K562 (cell line): ENCODE data around the gene ARHGAP8. TPM values are rescaled to one million over a fixed set of nuclear protein-coding genes. Genes with fewer than 3 reads are reported as not detected.

Source experiments
- ATAC-seq: fragments of 200-7000 bp; cut with Tn5 transposase; 3 replicates; pipeline ENCODE4 v1.9.1; 2020; ENCODE audit warnings: moderate library complexity
- BruUV-seq: library from RNA; stranded (reverse); fragments of 400-500 nt; replicated peaks from 2 replicates; lab custom pipeline; 2021; lab: Mats Ljungman, UMichigan
- CTCF ChIA-PET: fragments of 300-600 bp; formaldehyde crosslinking; extraction: SDS; loops from one replicate; lab custom pipeline; 2021; ENCODE audit warnings: low intra/inter-chr PET ratio; lab: Yijun Ruan, JAX
- POLR2A ChIA-PET: fragments of 300-600, 350-650 bp; sonication (Branson Sonifier 250); formaldehyde crosslinking; extraction: SDS; loops from one replicate; lab custom pipeline; 2021; ENCODE audit warnings: antibody characterized with exemption, inconsistent platforms; lab: Yijun Ruan, JAX
- DNase-seq, 4 experiments: peaks; one replicate each; pipeline versions ENCODE4 v3.0.0 to v3.0.0-alpha.2; 2011 to 2018; ENCODE audit warnings: low spot score in 3 of 4, mixed read lengths in 3 of 4; ENCODE audit errors: extremely low read depth in 1 of 4
- FAIRE-seq: peaks from 2 replicates; lab custom pipeline; 2011; peaks lifted over from hg19 to GRCh38; lab: Jason Lieb, UNC
- H2AFZ ChIP-seq: 2 replicates; pipeline ENCODE4 v1.6.0; 2011; ENCODE audit warnings: low read depth, low read length, control low read depth, inconsistent platforms
- H3K27ac ChIP-seq: fragments of 200-600 bp; 3 replicates; pipeline ENCODE4 v1.8.0; 2011; ENCODE audit warnings: low read depth, mild to moderate bottlenecking, control low read depth, inconsistent platforms, low read length, moderate library complexity, mixed read lengths; ENCODE audit errors: extremely low read depth
- H3K27me3 ChIP-seq, 2 experiments: fragments of 300-600 bp in 1 of 2; 2 replicates in 1 of 2; 3 replicates in 1 of 2; pipeline versions ENCODE4 v1.6.0 to v1.8.0; 2011; ENCODE audit warnings: inconsistent platforms in 2 of 2, low read length in 2 of 2, mild to moderate bottlenecking in 1 of 2, mixed read lengths in 1 of 2, moderate library complexity in 1 of 2; ENCODE audit not compliant: control insufficient read depth in 2 of 2, insufficient read depth in 2 of 2
- H3K36me3 ChIP-seq: fragments of 300-600 bp; 3 replicates; pipeline ENCODE4 v1.8.0; 2011; ENCODE audit warnings: mild to moderate bottlenecking, low read length, inconsistent platforms; ENCODE audit not compliant: control insufficient read depth, insufficient read depth
- H3K4me1 ChIP-seq, 2 experiments: fragments of 200-600 bp in 1 of 2; replicated peaks in 1 of 2; 2 replicates in 1 of 2; 3 replicates in 1 of 2; pipeline versions ENCODE4 v1.5.1 to v1.8.0; 2011; ENCODE audit warnings: inconsistent platforms in 2 of 2, low read length in 2 of 2, mild to moderate bottlenecking in 1 of 2, mixed read lengths in 1 of 2, moderate library complexity in 1 of 2; ENCODE audit not compliant: control insufficient read depth in 2 of 2, insufficient read depth in 2 of 2
- H3K4me2 ChIP-seq: 2 replicates; pipeline ENCODE4 v1.6.1; 2011; ENCODE audit warnings: low read length, control low read depth, inconsistent platforms, mixed read lengths; ENCODE audit not compliant: insufficient read depth
- H3K4me3 ChIP-seq: fragments of 200-600 bp; sonication (generic), shearing (Covaris generic); 2 replicates; pipeline ENCODE4 v1.5.1; 2016; ENCODE audit warnings: control low read depth, inconsistent platforms
- H3K79me2 ChIP-seq: fragments of 200-600 bp; 3 replicates; pipeline ENCODE4 v1.8.0; 2011; ENCODE audit warnings: low read length, inconsistent platforms; ENCODE audit not compliant: control insufficient read depth, insufficient read depth
- H3K9ac ChIP-seq, 2 experiments: 2 replicates each; pipeline versions ENCODE4 v1.6.0 to v1.6.1; 2011; ENCODE audit warnings: low read depth in 2 of 2, low read length in 2 of 2, control low read depth in 1 of 2, inconsistent platforms in 1 of 2, mild to moderate bottlenecking in 1 of 2, mixed read lengths in 1 of 2; ENCODE audit not compliant: insufficient read depth in 1 of 2
- H3K9me1 ChIP-seq: one replicate; pipeline ENCODE4 v1.6.0; 2011; ENCODE audit warnings: inconsistent platforms, mild to moderate bottlenecking, low read length, moderate library complexity; ENCODE audit not compliant: control insufficient read depth, insufficient read depth
- H3K9me3 ChIP-seq: replicated peaks from 2 replicates; pipeline ENCODE4 v1.5.1; 2011; ENCODE audit warnings: low read depth, low read length, inconsistent platforms; ENCODE audit not compliant: control insufficient read depth, insufficient read depth
- H4K20me1 ChIP-seq: replicated peaks from 2 replicates; pipeline ENCODE4 v1.6.1; 2011; ENCODE audit warnings: low read length, inconsistent platforms, mixed read lengths; ENCODE audit not compliant: control insufficient read depth, insufficient read depth
- BRF1 ChIP-seq: IDR thresholded peaks from 3 replicates; pipeline ENCODE4 v1.6.1; 2011; ENCODE audit warnings: borderline replicate concordance, mild to moderate bottlenecking; ENCODE audit not compliant: insufficient read length; ENCODE audit errors: extremely low read depth
- CEBPZ ChIP-seq: fragments of 150-350 bp; IDR thresholded peaks from 2 replicates; pipeline ENCODE4 v1.6.1; 2014; ENCODE audit warnings: low read depth, mild to moderate bottlenecking, low read length, borderline replicate concordance
- CREB5 ChIP-seq: fragments of 250-450 bp; sonication (Bioruptor Pico); IDR thresholded peaks from 2 replicates; pipeline ENCODE4 v1.5.0; 2020; ENCODE audit warnings: mild to moderate bottlenecking
- E2F3 ChIP-seq: fragments of 250-450 bp; sonication (Bioruptor Pico); IDR thresholded peaks from 2 replicates; pipeline ENCODE4 v1.4.0; 2020; ENCODE audit warnings: mild to moderate bottlenecking
- ETS1 ChIP-seq: conservative IDR thresholded peaks from 2 replicates; pipeline ENCODE4 v1.6.1; 2011; ENCODE audit warnings: low read depth, mild to moderate bottlenecking, low read length; ENCODE audit not compliant: control insufficient read depth
- HIVEP1 ChIP-seq: fragments of 250-450 bp; sonication (Bioruptor Pico); IDR thresholded peaks from 2 replicates; pipeline ENCODE4 v1.4.0; 2020; ENCODE audit warnings: mild to moderate bottlenecking
- IRF9 ChIP-seq: fragments of 450-650 bp; IDR thresholded peaks from 2 replicates; pipeline ENCODE4 v1.6.1; 2016; ENCODE audit warnings: missing biosample characterization, missing genetic modification characterization
- PHF21A ChIP-seq: fragments of 450-650 bp; IDR thresholded peaks from 2 replicates; pipeline ENCODE4 v1.6.1; 2017; ENCODE audit warnings: low read depth, borderline replicate concordance
- PREB ChIP-seq: sonication (generic); formaldehyde crosslinking; IDR thresholded peaks from 2 replicates; pipeline ENCODE4 v1.8.1; 2023; ENCODE audit warnings: mild to moderate bottlenecking, missing genetic modification reagents
- RBM15 ChIP-seq: fragments of 200-400 bp; formaldehyde crosslinking; IDR thresholded peaks from 2 replicates; pipeline ENCODE4 v1.6.1; 2018; ENCODE audit warnings: mild to moderate bottlenecking, low read length, moderate library complexity; ENCODE audit not compliant: insufficient read depth
- SOX6 ChIP-seq: fragments of 450-650 bp; IDR thresholded peaks from 2 replicates; pipeline ENCODE4 v1.6.1; 2014; ENCODE audit warnings: mild to moderate bottlenecking
- ZBTB1 ChIP-seq: sonication (generic); formaldehyde crosslinking; IDR thresholded peaks from 2 replicates; pipeline ENCODE4 v1.8.1; 2023; ENCODE audit warnings: missing genetic modification reagents, low read depth, mild to moderate bottlenecking, borderline replicate concordance
- ZNF232 ChIP-seq: sonication (generic); formaldehyde crosslinking; IDR thresholded peaks from 2 replicates; pipeline ENCODE4 v1.8.0; 2022; ENCODE audit warnings: mild to moderate bottlenecking, missing genetic modification reagents
- ZNF707 ChIP-seq: fragments of 250-450 bp; sonication (Bioruptor Pico); conservative IDR thresholded peaks from 2 replicates; pipeline ENCODE4 v1.8.0; 2022; ENCODE audit warnings: inconsistent platforms, mild to moderate bottlenecking, moderate library complexity
- WGBS: fragments of 100-300 bp; shearing (Covaris generic); methylation state at CpG from one replicate; pipeline ENCODE4 v1.1.6; 2016; ENCODE audit warnings: low coverage, mixed read lengths; ENCODE audit not compliant: insufficient coverage; ENCODE audit errors: missing lambda C conversion rate; 5-methylcytosine and 5-hydroxymethylcytosine counted together
- in situ Hi-C: fragments of 300-500 bp; cut with MboI; formaldehyde crosslinking; loops from 4 replicates; pipeline ENCODE4 v1.15.0; 2018; ENCODE audit warnings: inconsistent platforms, mixed read lengths
- intact Hi-C: fragments of 100-400 bp; cut with micrococcal nuclease; formaldehyde crosslinking; loops from 2 replicates; pipeline ENCODE4 v1.14.2; 2022
- polyA plus RNA-seq, 8 experiments: library from polyadenylated mRNA; depleted of rRNA in 4 of 8; stranded (reverse) in 5 of 8; unstranded in 3 of 8; fragments of >200 nt; fragmentation: Nextera tagmentation in 2 of 8; fragmentation: Illumina TruSeq in 1 of 8; extraction: Ambion mirVana in 2 of 8; extraction: Trizol in 1 of 8; gene quantifications; 2 replicates each; pipeline versions ENCODE4 v1.2.1 to v1.2.3, GENCODE V29; 2011 to 2014; ENCODE audit warnings: inconsistent platforms in 1 of 8, missing spikeins in 1 of 8
- total RNA-seq, 7 experiments: library from RNA; depleted of rRNA in 6 of 7; stranded (reverse); fragments of >200 nt in 6 of 7; fragmentation: Illumina TruSeq in 2 of 7; extraction: Trizol in 2 of 7; gene quantifications; 2 replicates each; pipeline versions ENCODE4 v1.2.1 to v1.2.3, GENCODE V29; 2011 to 2021; ENCODE audit warnings: low replicate concordance in 1 of 7

ARHGAP8 gene
- total and polyA plus RNA-seq, 9 of the 15 experiments (the other 6 are each of a cell fraction or from before 2014, with no cell fraction given), result 0.15 to 2.2 (median 0.62) TPM

- DNase-seq (no peak), ATAC-seq (no peak), FAIRE-seq (no peak)
- Histone ChIP-seq H3K9me1 (no peaks in the 10 kb centered on the region), H3K4me3 (no peak overlapping the region), H3K4me1 (no peaks in the 10 kb centered on the region), H3K79me2 (no peaks in the 10 kb centered on the region), H3K9ac (no peak overlapping the region), H3K9me3 (no peaks in the 10 kb centered on the region), H3K4me2 (no peak overlapping the region), H3K27ac (no peak overlapping the region), H2AFZ (no peak overlapping the region), H3K27me3 (peaks cover 2 to 18% of the 10 kb centered on the region in 2 experiments; a peak in 2 of 5 replicates), H4K20me1 (0 out of 2 replicates have a peak, but pooled peaks cover 4% of the 10 kb centered on the region), H3K36me3 (no peaks in the 10 kb centered on the region)
- intact Hi-C loops (no loop called here), in situ Hi-C loops (no loop called here)
- ChIA-PET CTCF (no interaction called here), POLR2A (interaction anchor here (0.5 to 1.0 kb wide), 2 partner anchors 13 to 96 kb away, joined by 3 read pairs; no protein-coding TSS in a partner anchor)
- no TSS peak for BruUV-seq
- 0% methylated on average over 5 of the region's 14 CpGs for WGBS
- TF ChIP-seq ZNF707 (no peak), IRF9 (tag) (no peak), CREB5 (CRISPR knock-in tag) (no peak), PHF21A (no peak), SOX6 (no peak), CEBPZ (no peak), BRF1 (no peak), E2F3 (CRISPR knock-in tag) (no peak), ETS1 (no peak), HIVEP1 (CRISPR knock-in tag) (no peak), ZNF232 (CRISPR knock-in tag) (no peak), PREB (CRISPR knock-in tag) (no peak), RBM15 (no peak), ZBTB1 (no peak)
Observed at GRCh38 chr22:44894782-44895181, 142.4 kb downstream of the ARHGAP8 start.
